Mammary epithelial cell (primary cell): ENCODE measurements around the gene SLC35B1.

Experiments
- EZH2 ChIP-seq: IDR thresholded peaks from 2 replicates; pipeline ENCODE4 v1.6.1; 2012; ENCODE audit warnings: low read length, inconsistent platforms, borderline replicate concordance
- TF ChIP-seq, protein P1 (sequence below), 2 donors: IDR thresholded peaks in 1 of 2; conservative IDR thresholded peaks in 1 of 2; 2 replicates each; pipeline ENCODE4 v1.5.1; 2011 to 2012; ENCODE audit warnings: inconsistent platforms in 2 of 2, low read length in 2 of 2, mild to moderate bottlenecking in 2 of 2, control low read depth in 1 of 2, low read depth in 1 of 2; ENCODE audit not compliant: insufficient read depth in 1 of 2; ENCODE audit errors: extremely low read depth in 1 of 2

DNA sequence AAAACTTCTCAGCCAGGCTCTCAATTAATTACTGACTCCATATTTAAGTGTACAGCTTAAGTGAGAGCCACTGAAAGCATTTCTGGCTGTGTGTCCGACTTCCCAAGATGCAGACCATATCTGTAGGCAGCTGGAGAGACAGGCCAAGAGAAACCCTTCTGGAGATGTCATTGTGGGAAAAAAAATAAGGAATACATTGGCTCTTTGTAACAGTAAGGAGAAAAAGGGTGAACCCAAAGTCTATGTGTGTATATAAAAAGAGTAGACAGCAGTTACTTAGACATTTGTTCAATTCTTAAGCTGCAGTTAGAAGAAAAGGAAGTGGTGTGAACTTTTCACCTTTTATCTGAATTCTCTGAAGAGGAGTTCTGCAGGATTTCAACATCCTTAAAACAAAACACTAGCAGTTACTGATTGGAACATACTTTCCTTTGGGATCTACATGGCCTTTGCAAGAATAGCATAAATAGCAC is 34.4 kb upstream of the SLC35B1 start:
- TF ChIP-seq, protein P1, sequence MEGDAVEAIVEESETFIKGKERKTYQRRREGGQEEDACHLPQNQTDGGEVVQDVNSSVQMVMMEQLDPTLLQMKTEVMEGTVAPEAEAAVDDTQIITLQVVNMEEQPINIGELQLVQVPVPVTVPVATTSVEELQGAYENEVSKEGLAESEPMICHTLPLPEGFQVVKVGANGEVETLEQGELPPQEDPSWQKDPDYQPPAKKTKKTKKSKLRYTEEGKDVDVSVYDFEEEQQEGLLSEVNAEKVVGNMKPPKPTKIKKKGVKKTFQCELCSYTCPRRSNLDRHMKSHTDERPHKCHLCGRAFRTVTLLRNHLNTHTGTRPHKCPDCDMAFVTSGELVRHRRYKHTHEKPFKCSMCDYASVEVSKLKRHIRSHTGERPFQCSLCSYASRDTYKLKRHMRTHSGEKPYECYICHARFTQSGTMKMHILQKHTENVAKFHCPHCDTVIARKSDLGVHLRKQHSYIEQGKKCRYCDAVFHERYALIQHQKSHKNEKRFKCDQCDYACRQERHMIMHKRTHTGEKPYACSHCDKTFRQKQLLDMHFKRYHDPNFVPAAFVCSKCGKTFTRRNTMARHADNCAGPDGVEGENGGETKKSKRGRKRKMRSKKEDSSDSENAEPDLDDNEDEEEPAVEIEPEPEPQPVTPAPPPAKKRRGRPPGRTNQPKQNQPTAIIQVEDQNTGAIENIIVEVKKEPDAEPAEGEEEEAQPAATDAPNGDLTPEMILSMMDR (conservative IDR thresholded peaks at IDR 0.05 in 1 of 2, IDR thresholded peaks at IDR 0.05 in 1 of 2; ENCODE audit: extremely low read depth in 1 of 2, insufficient read depth in 1 of 2, low read depth in 1 of 2, low read length in 2 of 2) = no peak
- no peak for TF ChIP-seq EZH2
